Measurements from ENCODE around the gene BMPR1A. TPM values are rescaled to one million over a fixed set of nuclear protein-coding genes. Genes with fewer than 3 reads are reported as not detected.

The BMPR1A gene
- total RNA-seq, 1 donor from 2014 or later = 84.7 TPM

GRCh38 chr10:86836044-86836443 is 79.6 kb downstream of the BMPR1A start:
- no peak overlapping the region for H3K27ac Mint-ChIP-seq
- no peak overlapping the region for H3K4me3 Mint-ChIP-seq
- peaks cover 7% of the 10 kb centered on the region for H3K36me3 Mint-ChIP-seq
- H3K27me3 Mint-ChIP-seq = no peaks in the 10 kb centered on the region
- H3K4me1 Mint-ChIP-seq (ENCODE audit: unreplicated experiment) = peaks cover 38% of the 10 kb centered on the region
- no peak for DNase-seq (ENCODE audit: extremely low spot score, unreplicated experiment)
- no peaks in the 10 kb centered on the region for H3K9me3 Mint-ChIP-seq
- TF ChIP-seq CTCF (conservative IDR thresholded peaks at IDR 0.05) = no peak

GRCh38 chr10:86837663-86838062 is 81.2 kb downstream of the BMPR1A start:
- no peak for DNase-seq (ENCODE audit: extremely low spot score, unreplicated experiment)
- Mint-ChIP-seq H3K27me3 (no peaks in the 10 kb centered on the region), H3K9me3 (no peaks in the 10 kb centered on the region), H3K4me1 (ENCODE audit: unreplicated experiment) (peaks cover 38% of the 10 kb centered on the region), H3K27ac (no peak overlapping the region), H3K36me3 (peaks cover 13% of the 10 kb centered on the region), H3K4me3 (no peak overlapping the region)
- TF ChIP-seq CTCF (conservative IDR thresholded peaks at IDR 0.05) = no peak

DNA sequence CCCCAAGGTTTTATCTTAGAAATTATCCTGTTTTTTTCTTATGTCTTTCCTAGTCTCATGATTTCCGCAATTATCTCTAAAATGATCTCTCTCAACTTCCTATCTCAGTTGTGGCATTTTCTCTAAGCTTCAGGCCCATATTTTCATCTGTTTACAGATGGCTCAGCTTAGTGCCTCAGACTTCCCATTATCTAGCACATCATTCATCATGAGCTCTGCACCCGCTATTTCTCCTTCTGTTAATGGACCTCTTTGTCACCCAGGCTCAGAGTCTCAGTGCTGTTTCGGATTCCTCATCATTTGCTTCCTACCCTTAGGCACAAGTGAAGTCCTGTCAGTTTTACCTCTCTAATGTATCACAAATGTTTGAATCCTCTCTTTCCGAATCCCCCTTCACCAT is 84.1 kb downstream of the BMPR1A start:
- H3K9me3 Mint-ChIP-seq = no peaks in the 10 kb centered on the region
- no peak for TF ChIP-seq CTCF (conservative IDR thresholded peaks at IDR 0.05)
- no peak for DNase-seq (ENCODE audit: extremely low spot score, unreplicated experiment)
- H3K4me3 Mint-ChIP-seq = no peak overlapping the region
- no peak overlapping the region for H3K27ac Mint-ChIP-seq
- peaks cover 26% of the 10 kb centered on the region for H3K36me3 Mint-ChIP-seq
- no peaks in the 10 kb centered on the region for H3K27me3 Mint-ChIP-seq
- H3K4me1 Mint-ChIP-seq (ENCODE audit: unreplicated experiment) = peaks cover 22% of the 10 kb centered on the region

DNA sequence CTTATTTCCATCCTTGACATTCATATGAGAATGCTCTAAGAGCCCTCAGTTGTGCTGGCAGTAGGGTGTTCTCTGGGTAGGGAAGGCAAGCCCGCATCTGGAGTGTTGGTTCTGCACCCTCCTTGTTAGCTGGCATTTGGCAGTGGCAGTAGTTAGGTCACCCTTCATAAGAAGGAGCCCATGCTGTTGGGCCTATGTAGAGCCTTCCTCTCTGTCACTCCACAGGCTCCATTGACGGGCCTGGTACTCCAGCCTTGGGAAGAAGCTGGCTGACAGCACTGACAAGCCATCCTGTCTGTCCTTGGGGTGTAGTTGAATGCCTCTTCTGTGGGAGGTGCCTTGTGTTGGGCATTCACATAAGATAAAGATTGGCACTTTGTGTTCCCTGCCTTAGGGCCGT is 89.7 kb downstream of the BMPR1A start:
- no peak overlapping the region for H3K27ac Mint-ChIP-seq
- peaks cover 28% of the 10 kb centered on the region for H3K36me3 Mint-ChIP-seq
- no peak overlapping the region for H3K4me3 Mint-ChIP-seq
- H3K27me3 Mint-ChIP-seq = no peaks in the 10 kb centered on the region
- TF ChIP-seq CTCF (conservative IDR thresholded peaks at IDR 0.05) = no peak
- no peak for DNase-seq (ENCODE audit: extremely low spot score, unreplicated experiment)
- H3K9me3 Mint-ChIP-seq = no peaks in the 10 kb centered on the region
- peaks cover 10% of the 10 kb centered on the region for H3K4me1 Mint-ChIP-seq (ENCODE audit: unreplicated experiment)

GRCh38 chr10:86848747-86849146 is 92.3 kb downstream of the BMPR1A start:
- no peak for DNase-seq (ENCODE audit: extremely low spot score, unreplicated experiment)
- no peaks in the 10 kb centered on the region for H3K27me3 Mint-ChIP-seq
- no peak overlapping the region for H3K4me3 Mint-ChIP-seq
- peaks cover 10% of the 10 kb centered on the region for H3K9me3 Mint-ChIP-seq
- H3K4me1 Mint-ChIP-seq (ENCODE audit: unreplicated experiment) = peaks cover 10% of the 10 kb centered on the region
- H3K36me3 Mint-ChIP-seq = peaks cover 23% of the 10 kb centered on the region
- no peak overlapping the region for H3K27ac Mint-ChIP-seq
- TF ChIP-seq CTCF (conservative IDR thresholded peaks at IDR 0.05) = no peak
